HL-60 (cell line): ENCODE results near the gene TALDO1.

Source experiments
- DNase-seq, 2 experiments: peaks; one replicate each; pipeline ENCODE4 v3.0.0-alpha.2; 2010 to 2020; ENCODE audit warnings: low read depth in 1 of 2, low spot score in 1 of 2
- H3K27ac ChIP-seq: fragments of 250-450 bp; sonication (Bioruptor Pico); replicated peaks from 2 replicates; pipeline ENCODE4 v1.5.1; 2020; ENCODE audit warnings: mild to moderate bottlenecking, moderate library complexity
- H3K27me3 ChIP-seq: fragments of 250-450 bp; sonication (Bioruptor Pico); 2 replicates; pipeline ENCODE4 v1.5.1; 2021; ENCODE audit warnings: mild to moderate bottlenecking, moderate library complexity; ENCODE audit not compliant: insufficient read depth, poor library complexity, severe bottlenecking
- H3K4me3 ChIP-seq: replicated peaks from 2 replicates; pipeline ENCODE4 v1.5.1; 2011; ENCODE audit warnings: mild to moderate bottlenecking, control low read depth, low read length; ENCODE audit not compliant: insufficient read depth
- GABPA ChIP-seq: IDR thresholded peaks from 2 replicates; pipeline ENCODE4 v1.6.1; 2012; ENCODE audit warnings: low read depth
- POLR2AphosphoS5 ChIP-seq: IDR thresholded peaks from 2 replicates; pipeline ENCODE4 v1.6.1; 2012; ENCODE audit warnings: low read depth
- SPI1 ChIP-seq: IDR thresholded peaks from 2 replicates; pipeline ENCODE4 v1.6.1; 2012; ENCODE audit warnings: low read depth, mild to moderate bottlenecking, borderline replicate concordance
- TF ChIP-seq, protein P1 (sequence below): IDR thresholded peaks from one replicate; pipeline ENCODE4 v1.5.1; 2011; ENCODE audit warnings: low read length, control low read depth, inconsistent platforms; ENCODE audit not compliant: insufficient read depth
- TF ChIP-seq, protein P2 (sequence below): IDR thresholded peaks from 2 replicates; pipeline ENCODE4 v1.6.1; 2012; ENCODE audit warnings: low read depth; ENCODE audit not compliant: insufficient replicate concordance

The TALDO1 gene

DNA sequence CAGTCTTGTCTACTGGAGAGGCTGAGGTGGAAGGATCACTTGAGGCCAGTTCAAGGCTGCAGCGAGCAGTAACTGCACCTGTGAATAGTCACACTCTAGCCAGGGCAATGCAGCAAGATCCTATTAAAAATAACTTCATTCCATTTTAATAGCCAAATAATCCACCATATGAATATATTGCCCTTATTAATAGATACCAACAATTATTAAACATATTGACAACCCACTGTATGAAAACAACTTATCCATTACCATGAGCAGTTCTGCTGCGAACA, 19.6 kb downstream of the TALDO1 start:
- Histone ChIP-seq H3K4me3 (no peak overlapping the region), H3K27me3 (no peaks in the 10 kb centered on the region), H3K27ac (no peak overlapping the region)
- no peak for DNase-seq
- TF ChIP-seq GABPA (no peak), SPI1 (no peak), POLR2AphosphoS5 (no peak)
- TF ChIP-seq, protein P1, sequence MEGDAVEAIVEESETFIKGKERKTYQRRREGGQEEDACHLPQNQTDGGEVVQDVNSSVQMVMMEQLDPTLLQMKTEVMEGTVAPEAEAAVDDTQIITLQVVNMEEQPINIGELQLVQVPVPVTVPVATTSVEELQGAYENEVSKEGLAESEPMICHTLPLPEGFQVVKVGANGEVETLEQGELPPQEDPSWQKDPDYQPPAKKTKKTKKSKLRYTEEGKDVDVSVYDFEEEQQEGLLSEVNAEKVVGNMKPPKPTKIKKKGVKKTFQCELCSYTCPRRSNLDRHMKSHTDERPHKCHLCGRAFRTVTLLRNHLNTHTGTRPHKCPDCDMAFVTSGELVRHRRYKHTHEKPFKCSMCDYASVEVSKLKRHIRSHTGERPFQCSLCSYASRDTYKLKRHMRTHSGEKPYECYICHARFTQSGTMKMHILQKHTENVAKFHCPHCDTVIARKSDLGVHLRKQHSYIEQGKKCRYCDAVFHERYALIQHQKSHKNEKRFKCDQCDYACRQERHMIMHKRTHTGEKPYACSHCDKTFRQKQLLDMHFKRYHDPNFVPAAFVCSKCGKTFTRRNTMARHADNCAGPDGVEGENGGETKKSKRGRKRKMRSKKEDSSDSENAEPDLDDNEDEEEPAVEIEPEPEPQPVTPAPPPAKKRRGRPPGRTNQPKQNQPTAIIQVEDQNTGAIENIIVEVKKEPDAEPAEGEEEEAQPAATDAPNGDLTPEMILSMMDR, result no peak
- TF ChIP-seq, protein P2, sequence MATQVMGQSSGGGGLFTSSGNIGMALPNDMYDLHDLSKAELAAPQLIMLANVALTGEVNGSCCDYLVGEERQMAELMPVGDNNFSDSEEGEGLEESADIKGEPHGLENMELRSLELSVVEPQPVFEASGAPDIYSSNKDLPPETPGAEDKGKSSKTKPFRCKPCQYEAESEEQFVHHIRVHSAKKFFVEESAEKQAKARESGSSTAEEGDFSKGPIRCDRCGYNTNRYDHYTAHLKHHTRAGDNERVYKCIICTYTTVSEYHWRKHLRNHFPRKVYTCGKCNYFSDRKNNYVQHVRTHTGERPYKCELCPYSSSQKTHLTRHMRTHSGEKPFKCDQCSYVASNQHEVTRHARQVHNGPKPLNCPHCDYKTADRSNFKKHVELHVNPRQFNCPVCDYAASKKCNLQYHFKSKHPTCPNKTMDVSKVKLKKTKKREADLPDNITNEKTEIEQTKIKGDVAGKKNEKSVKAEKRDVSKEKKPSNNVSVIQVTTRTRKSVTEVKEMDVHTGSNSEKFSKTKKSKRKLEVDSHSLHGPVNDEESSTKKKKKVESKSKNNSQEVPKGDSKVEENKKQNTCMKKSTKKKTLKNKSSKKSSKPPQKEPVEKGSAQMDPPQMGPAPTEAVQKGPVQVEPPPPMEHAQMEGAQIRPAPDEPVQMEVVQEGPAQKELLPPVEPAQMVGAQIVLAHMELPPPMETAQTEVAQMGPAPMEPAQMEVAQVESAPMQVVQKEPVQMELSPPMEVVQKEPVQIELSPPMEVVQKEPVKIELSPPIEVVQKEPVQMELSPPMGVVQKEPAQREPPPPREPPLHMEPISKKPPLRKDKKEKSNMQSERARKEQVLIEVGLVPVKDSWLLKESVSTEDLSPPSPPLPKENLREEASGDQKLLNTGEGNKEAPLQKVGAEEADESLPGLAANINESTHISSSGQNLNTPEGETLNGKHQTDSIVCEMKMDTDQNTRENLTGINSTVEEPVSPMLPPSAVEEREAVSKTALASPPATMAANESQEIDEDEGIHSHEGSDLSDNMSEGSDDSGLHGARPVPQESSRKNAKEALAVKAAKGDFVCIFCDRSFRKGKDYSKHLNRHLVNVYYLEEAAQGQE, result no peak

DNA sequence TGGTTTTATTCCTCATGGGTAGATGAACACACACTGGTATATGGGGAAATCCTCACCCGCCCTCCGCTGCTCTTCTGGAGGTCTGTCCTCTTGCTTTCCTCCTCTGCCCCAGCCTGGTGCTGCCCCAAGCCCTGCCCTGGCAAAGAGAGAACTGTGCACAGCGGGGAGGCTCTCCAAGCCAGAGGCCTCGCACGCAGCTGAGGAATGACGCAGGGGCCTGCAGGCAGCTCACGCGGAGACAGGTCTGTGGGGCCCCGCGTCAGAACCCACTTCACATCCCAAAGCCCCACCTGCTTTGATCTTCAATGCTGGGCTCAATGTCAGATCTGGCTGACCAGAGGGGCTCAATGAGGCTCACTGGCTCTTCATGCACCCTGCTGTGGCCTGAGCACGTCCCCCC, 20.0 kb downstream of the TALDO1 start:
- TF ChIP-seq SPI1 (no peak), POLR2AphosphoS5 (no peak), GABPA (no peak)
- TF ChIP-seq, protein P2, result no peak
- TF ChIP-seq, protein P1, result no peak
- no peak for DNase-seq
- no peak overlapping the region for H3K4me3 ChIP-seq
- no peaks in the 10 kb centered on the region for H3K27me3 ChIP-seq
- H3K27ac ChIP-seq, result no peak overlapping the region

DNA sequence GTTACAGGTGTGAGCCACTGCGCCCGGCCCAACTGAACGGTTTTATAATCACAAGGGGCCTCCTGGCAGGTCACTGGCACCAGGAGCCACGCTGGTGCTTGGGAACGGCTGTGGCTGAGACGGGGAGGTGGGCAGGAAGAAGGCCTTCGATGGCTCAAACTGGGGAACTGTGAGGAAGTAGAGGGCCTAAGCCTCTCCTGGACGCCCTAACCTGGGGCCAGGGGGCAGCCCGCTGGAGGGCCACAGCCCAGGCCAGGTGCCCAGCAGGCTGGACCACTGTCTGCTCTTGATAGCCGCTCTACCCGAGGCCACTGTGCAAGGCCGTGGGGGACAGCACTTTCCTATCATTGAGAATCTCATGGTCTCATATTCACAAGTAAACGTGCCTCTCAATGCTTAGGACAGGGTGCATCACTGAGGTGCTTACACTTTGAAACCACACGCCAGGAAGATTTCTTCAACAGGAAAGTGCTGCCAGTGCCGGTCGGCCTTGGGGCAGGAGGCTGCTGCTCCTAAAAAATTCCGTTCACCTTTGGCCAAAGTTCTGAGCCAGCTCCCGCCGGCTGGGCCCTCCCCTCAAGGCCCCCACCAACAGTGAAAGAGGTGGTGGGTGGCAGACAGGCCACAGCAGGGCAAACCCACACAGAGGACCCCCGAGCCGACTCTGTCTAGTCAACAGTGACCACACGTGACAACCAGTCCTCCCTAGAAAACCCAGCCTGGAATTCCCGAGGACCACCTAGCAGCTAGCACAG, 22.8 kb downstream of the TALDO1 start:
- no peak overlapping the region for H3K4me3 ChIP-seq
- no peaks in the 10 kb centered on the region for H3K27me3 ChIP-seq
- no peak for DNase-seq
- H3K27ac ChIP-seq, result no peak overlapping the region
- TF ChIP-seq GABPA, result no peak
- TF ChIP-seq, protein P2, result no peak
- TF ChIP-seq, protein P1, result no peak
